OCI-LY7 (cell line): ENCODE measurements around the gene SNRPF. TPM values are rescaled to one million over a fixed set of nuclear protein-coding genes. Genes with fewer than 3 reads are reported as not detected.

Source experiments
- BruUV-seq: library from RNA; stranded (reverse); fragments of 400-500 nt; replicated peaks from 2 replicates; lab custom pipeline; 2021; lab: Mats Ljungman, UMichigan
- CTCF ChIA-PET: fragments of 300-600 bp; sonication (Branson Sonifier 250); formaldehyde crosslinking; loops from one replicate; lab custom pipeline; 2022; ENCODE audit warnings: antibody characterized with exemption; ENCODE audit not compliant: unreplicated experiment; lab: Charles Lee
- POLR2A ChIA-PET: fragments of 300-600 bp; sonication (Branson Sonifier 250); formaldehyde crosslinking; loops from one replicate; lab custom pipeline; 2022; ENCODE audit warnings: antibody characterized with exemption; lab: Charles Lee
- DNase-seq: peaks from one replicate; pipeline ENCODE4 v3.0.0-alpha.2; 2015; ENCODE audit warnings: low spot score
- H2AFZ ChIP-seq: fragments of 200-600 bp; sonication (generic), shearing (Covaris generic); 2 replicates; pipeline ENCODE4 v1.6.1; 2014; ENCODE audit warnings: mild to moderate bottlenecking, antibody characterized with exemption, low read length, moderate library complexity
- H3K27ac ChIP-seq: fragments of 200-600 bp; sonication (generic); 2 replicates; pipeline ENCODE4 v1.5.1; 2014; ENCODE audit warnings: mixed run types, low read depth, mild to moderate bottlenecking, moderate library complexity, low read length, inconsistent platforms; ENCODE audit not compliant: poor library complexity, severe bottlenecking
- H3K36me3 ChIP-seq: fragments of 200-600 bp; sonication (generic); 2 replicates; pipeline ENCODE4 v1.6.1; 2014; ENCODE audit warnings: mild to moderate bottlenecking, antibody characterized with exemption, low read length, moderate library complexity, mixed read lengths; ENCODE audit not compliant: insufficient read depth
- H3K4me1 ChIP-seq: fragments of 200-600 bp; sonication (generic); 2 replicates; pipeline ENCODE4 v1.5.1; 2014; ENCODE audit warnings: mild to moderate bottlenecking, low read length; ENCODE audit not compliant: insufficient read depth, poor library complexity, severe bottlenecking
- H3K4me2 ChIP-seq: fragments of 200-600 bp; sonication (generic); 2 replicates; pipeline ENCODE4 v1.6.1; 2014; ENCODE audit warnings: mild to moderate bottlenecking, low read length
- H3K4me3 ChIP-seq: fragments of 200-600 bp; sonication (generic); 2 replicates; pipeline ENCODE4 v1.5.1; 2014; ENCODE audit warnings: mild to moderate bottlenecking, low read depth, low read length; ENCODE audit not compliant: poor library complexity, severe bottlenecking
- H3K79me2 ChIP-seq: fragments of 200-600 bp; sonication (generic); 2 replicates; pipeline ENCODE4 v1.6.1; 2016; ENCODE audit warnings: low read depth, mild to moderate bottlenecking, low read length, moderate library complexity, mixed read lengths; ENCODE audit not compliant: insufficient read depth
- H3K9me2 ChIP-seq: fragments of 200-600 bp; sonication (generic); 2 replicates; pipeline ENCODE4 v1.6.1; 2016; ENCODE audit warnings: mild to moderate bottlenecking, low read length, mixed read lengths; ENCODE audit not compliant: insufficient read depth
- H3K9me3 ChIP-seq: fragments of 200-600 bp; sonication (generic); 2 replicates; pipeline ENCODE4 v1.6.1; 2014; ENCODE audit warnings: mild to moderate bottlenecking, mixed run types, low read length, mixed read lengths
- H4K20me1 ChIP-seq: fragments of 200-600 bp; sonication (generic); 2 replicates; pipeline ENCODE4 v1.6.1; 2014; ENCODE audit warnings: mild to moderate bottlenecking, antibody characterized with exemption, low read length, moderate library complexity, mixed read lengths; ENCODE audit not compliant: insufficient read depth
- CTCF ChIP-seq: fragments of 200-600 bp; sonication (generic); conservative IDR thresholded peaks from 2 replicates; pipeline ENCODE4 v1.5.1; 2014; ENCODE audit warnings: mild to moderate bottlenecking, antibody characterized with exemption, low read length, moderate library complexity, mixed read lengths
- EZH2phosphoT487 ChIP-seq: fragments of 200-600 bp; sonication (generic); IDR thresholded peaks from 2 replicates; pipeline ENCODE4 v1.6.1; 2018; ENCODE audit warnings: low read depth, borderline replicate concordance, mild to moderate bottlenecking, mixed run types, antibody characterized with exemption, low read length, moderate library complexity, mixed read lengths
- intact Hi-C: fragments of 100-400 bp; cut with micrococcal nuclease; formaldehyde crosslinking; loops from one replicate; pipeline ENCODE4 v1.10.0; 2022; ENCODE audit not compliant: unreplicated experiment
- total RNA-seq, 2 experiments: library from RNA; depleted of rRNA in 1 of 2; stranded (reverse); fragments of >200 nt in 1 of 2; shearing (Covaris generic) in 1 of 2; gene quantifications; 2 replicates each; pipeline ENCODE4 v1.2.3, GENCODE V29; 2014 to 2022

The SNRPF gene
- total RNA-seq, 2 experiments from 2014 or later, result 34.9 to 53.2 TPM

DNA sequence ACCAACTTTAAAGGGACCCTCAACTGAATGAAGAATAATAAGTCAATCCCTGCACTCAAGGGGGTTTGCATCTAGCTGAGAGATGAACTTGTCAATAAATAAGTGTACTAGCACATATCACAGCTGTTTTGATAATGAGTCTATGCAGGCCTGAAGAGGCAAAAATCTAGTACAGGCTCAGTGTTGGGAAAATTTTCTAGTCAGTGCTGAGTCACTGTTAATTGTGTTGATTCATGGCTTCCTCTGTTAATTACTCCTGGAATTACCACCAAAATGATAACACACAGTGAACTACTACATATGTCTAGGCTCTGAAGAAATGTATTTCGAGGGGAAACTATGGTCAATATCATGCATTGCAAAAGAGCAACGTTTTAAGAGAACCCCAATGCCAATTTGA is 18.9 kb downstream of the SNRPF start:
- ChIA-PET POLR2A (interaction anchor here (0.7 to 1.7 kb wide), 2 partner anchors 13 to 1900 kb away, joined by 3 to 12 read pairs; no protein-coding TSS in a partner anchor), CTCF (interaction anchor here (0.9 kb wide), 1 partner anchor 335 kb away, joined by 4 read pairs; no protein-coding TSS in a partner anchor)
- no peak overlapping the region for H3K4me3 ChIP-seq
- no peaks in the 10 kb centered on the region for H3K79me2 ChIP-seq
- DNase-seq, result no peak
- no peaks in the 10 kb centered on the region for H3K9me2 ChIP-seq
- intact Hi-C loops, result no loop called here
- no peaks in the 10 kb centered on the region for H4K20me1 ChIP-seq
- H3K4me2 ChIP-seq, result no peak overlapping the region
- H3K4me1 ChIP-seq, result no peaks in the 10 kb centered on the region
- no TSS peak for BruUV-seq
- H3K27ac ChIP-seq, result no peak overlapping the region
- H2AFZ ChIP-seq, result no peak overlapping the region
- no peak for TF ChIP-seq CTCF
- TF ChIP-seq EZH2phosphoT487, result no peak
- no peaks in the 10 kb centered on the region for H3K9me3 ChIP-seq
- peaks cover 7% of the 10 kb centered on the region; the same call in 1 of the 2 replicates for H3K36me3 ChIP-seq

GRCh38 chr12:95880895-95881294 is 22.1 kb downstream of the SNRPF start:
- H3K4me1 ChIP-seq, result no peaks in the 10 kb centered on the region
- intact Hi-C loops, result no loop called here
- H3K4me2 ChIP-seq, result no peak overlapping the region
- no peak overlapping the region for H3K4me3 ChIP-seq
- H3K27ac ChIP-seq, result no peak overlapping the region
- CTCF ChIA-PET, result no interaction called here
- no peak overlapping the region for H2AFZ ChIP-seq
- H4K20me1 ChIP-seq, result no peaks in the 10 kb centered on the region
- no peaks in the 10 kb centered on the region for H3K79me2 ChIP-seq
- POLR2A ChIA-PET, result no interaction called here
- H3K9me3 ChIP-seq, result no peaks in the 10 kb centered on the region
- no peaks in the 10 kb centered on the region for H3K9me2 ChIP-seq
- no peak for TF ChIP-seq CTCF
- TF ChIP-seq EZH2phosphoT487, result no peak
- H3K36me3 ChIP-seq, result no peaks in the 10 kb centered on the region
- DNase-seq, result no peak
- BruUV-seq, result no TSS peak

GRCh38 chr12:95881331-95881955 is 22.7 kb downstream of the SNRPF start:
- ChIA-PET POLR2A (no interaction called here), CTCF (no interaction called here)
- Histone ChIP-seq H3K4me2 (no peak overlapping the region), H3K4me3 (no peak overlapping the region), H2AFZ (no peak overlapping the region), H3K27ac (no peak overlapping the region), H3K4me1 (no peaks in the 10 kb centered on the region), H3K9me3 (no peaks in the 10 kb centered on the region), H3K36me3 (no peaks in the 10 kb centered on the region), H3K9me2 (no peaks in the 10 kb centered on the region), H3K79me2 (no peaks in the 10 kb centered on the region), H4K20me1 (no peaks in the 10 kb centered on the region)
- TF ChIP-seq EZH2phosphoT487 (no peak), CTCF (no peak)
- DNase-seq, result no peak
- intact Hi-C loops, result no loop called here
- BruUV-seq, result no TSS peak
